Measurements from ENCODE around the gene TMCC2.

The TMCC2 gene

GRCh38 chr1:205249651-205250050 is 21.9 kb downstream of the TMCC2 start:
- no peak overlapping the region for H3K27ac ChIP-seq
- TF ChIP-seq ZFX (IDR thresholded peaks at IDR 0.05; ENCODE audit: borderline replicate concordance), result no peak
- TF ChIP-seq, protein P1, sequence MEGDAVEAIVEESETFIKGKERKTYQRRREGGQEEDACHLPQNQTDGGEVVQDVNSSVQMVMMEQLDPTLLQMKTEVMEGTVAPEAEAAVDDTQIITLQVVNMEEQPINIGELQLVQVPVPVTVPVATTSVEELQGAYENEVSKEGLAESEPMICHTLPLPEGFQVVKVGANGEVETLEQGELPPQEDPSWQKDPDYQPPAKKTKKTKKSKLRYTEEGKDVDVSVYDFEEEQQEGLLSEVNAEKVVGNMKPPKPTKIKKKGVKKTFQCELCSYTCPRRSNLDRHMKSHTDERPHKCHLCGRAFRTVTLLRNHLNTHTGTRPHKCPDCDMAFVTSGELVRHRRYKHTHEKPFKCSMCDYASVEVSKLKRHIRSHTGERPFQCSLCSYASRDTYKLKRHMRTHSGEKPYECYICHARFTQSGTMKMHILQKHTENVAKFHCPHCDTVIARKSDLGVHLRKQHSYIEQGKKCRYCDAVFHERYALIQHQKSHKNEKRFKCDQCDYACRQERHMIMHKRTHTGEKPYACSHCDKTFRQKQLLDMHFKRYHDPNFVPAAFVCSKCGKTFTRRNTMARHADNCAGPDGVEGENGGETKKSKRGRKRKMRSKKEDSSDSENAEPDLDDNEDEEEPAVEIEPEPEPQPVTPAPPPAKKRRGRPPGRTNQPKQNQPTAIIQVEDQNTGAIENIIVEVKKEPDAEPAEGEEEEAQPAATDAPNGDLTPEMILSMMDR (IDR thresholded peaks at IDR 0.05), result no peak

DNA sequence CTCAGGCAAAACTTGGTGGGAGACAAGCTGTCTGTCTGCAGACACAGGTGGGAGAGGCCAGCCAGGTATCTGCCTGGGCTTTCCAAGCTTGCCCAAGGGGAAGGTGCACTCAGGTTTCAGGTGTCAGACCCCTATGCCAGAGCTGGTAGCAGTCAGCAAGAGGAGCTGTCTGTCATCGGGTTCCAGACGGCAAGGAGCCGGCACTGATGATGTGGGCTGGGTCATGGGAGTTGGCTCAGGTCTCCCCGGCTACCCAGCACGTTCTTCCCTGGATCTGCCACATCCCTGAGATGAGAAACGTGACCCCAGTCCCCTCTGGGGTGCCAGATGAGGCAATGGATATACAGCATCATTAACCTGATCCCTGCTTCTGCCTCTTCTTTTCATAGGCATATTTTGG is 23.0 kb downstream of the TMCC2 start:
- TF ChIP-seq, protein P1 (IDR thresholded peaks at IDR 0.05), result no peak
- TF ChIP-seq ZFX (IDR thresholded peaks at IDR 0.05; ENCODE audit: borderline replicate concordance), result no peak
- H3K27ac ChIP-seq, result no peak overlapping the region

DNA sequence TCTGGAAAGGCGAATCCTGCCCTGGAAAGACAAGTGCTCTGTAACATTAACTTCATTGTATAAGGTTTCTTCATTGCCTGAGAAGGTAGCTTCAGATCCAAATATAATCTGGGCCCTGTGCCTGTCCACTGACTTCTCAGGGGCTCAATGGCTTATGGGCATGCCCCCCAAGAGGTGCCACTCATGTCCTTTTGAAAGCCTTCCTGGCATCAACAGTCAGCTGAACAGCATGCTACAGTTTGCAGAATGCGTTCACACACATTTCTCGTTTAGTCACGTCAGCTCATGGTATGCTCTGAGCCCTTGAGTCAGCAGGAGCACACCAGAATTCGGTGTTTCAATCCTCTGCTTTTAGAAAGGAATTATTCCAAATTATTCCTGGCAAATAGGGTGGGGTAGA is 23.8 kb downstream of the TMCC2 start:
- H3K27ac ChIP-seq, result no peak overlapping the region
- TF ChIP-seq ZFX (IDR thresholded peaks at IDR 0.05; ENCODE audit: borderline replicate concordance), result no peak
- TF ChIP-seq, protein P1 (IDR thresholded peaks at IDR 0.05), result no peak

DNA sequence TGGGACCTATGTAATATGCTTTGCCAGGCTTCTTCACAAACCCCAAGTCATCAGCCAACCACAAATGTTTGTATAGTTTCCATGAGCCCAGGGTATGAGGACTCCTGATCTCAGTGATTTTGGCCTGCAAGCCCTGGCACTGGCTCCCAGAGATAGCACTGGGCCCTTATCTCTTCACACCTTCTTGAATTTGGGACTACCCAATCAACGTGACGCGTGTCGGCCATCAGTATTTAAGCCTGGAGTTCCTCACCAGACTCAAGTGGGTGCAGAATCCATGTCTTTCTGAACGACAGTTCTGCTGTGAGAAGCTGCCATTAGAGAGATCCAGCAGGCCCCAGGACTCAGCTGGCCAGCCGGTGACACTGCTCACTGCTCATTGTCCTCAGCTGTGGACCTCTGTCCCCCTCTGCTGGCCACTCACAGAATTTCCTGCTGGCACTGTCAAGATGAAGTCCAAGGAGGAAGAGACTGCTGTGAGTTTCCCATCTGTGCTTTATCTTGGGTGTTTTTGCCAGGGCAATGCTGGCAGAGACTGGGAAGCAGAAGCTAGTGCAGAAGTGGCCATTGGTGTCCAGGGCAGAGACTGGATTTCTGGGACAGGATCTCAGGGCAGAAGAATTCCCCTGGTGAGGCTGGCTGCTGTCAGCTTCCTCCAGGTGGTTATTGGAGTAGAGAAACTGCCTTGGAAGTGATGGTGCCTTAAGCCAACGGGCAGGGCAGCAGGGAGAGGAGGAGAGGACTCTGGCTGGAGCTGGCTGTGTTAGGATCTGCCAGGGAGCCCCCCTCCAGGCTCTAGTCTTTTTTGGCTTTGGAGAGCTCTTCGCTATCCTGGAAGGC is 28.4 kb downstream of the TMCC2 start:
- no peak for TF ChIP-seq ZFX (IDR thresholded peaks at IDR 0.05; ENCODE audit: borderline replicate concordance)
- TF ChIP-seq, protein P1 (IDR thresholded peaks at IDR 0.05), result peak; percentile 96
- H3K27ac ChIP-seq, result no peak overlapping the region

GRCh38 chr1:205256951-205257625 is 29.3 kb downstream of the TMCC2 start:
- H3K27ac ChIP-seq, result no peak overlapping the region
- TF ChIP-seq ZFX (IDR thresholded peaks at IDR 0.05; ENCODE audit: borderline replicate concordance), result no peak
- TF ChIP-seq, protein P1 (IDR thresholded peaks at IDR 0.05), result no peak

DNA sequence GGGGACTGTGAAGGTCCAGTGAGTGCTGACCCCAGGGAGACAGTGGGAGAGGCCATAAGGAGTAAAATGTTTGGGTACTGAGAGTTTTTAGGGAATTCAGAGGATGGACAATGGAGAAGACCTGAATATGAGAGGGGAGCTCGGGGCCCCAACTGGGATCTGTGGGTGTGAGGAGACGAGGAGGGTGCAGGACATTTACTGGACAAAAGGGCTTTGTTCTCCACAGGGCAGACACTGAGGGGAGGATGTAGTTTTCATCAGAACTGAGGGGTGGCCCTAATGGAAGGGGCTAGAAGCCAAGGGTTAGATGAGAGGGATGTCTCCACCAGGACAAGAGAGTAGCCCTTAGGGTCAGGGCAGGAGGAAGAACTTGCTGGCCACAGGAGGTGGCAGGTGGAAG is 30.0 kb downstream of the TMCC2 start:
- H3K27ac ChIP-seq, result no peak overlapping the region
- TF ChIP-seq, protein P1 (IDR thresholded peaks at IDR 0.05), result no peak
- no peak for TF ChIP-seq ZFX (IDR thresholded peaks at IDR 0.05; ENCODE audit: borderline replicate concordance)

- no peak for TF ChIP-seq ZFX (IDR thresholded peaks at IDR 0.05; ENCODE audit: borderline replicate concordance)
- TF ChIP-seq, protein P1 (IDR thresholded peaks at IDR 0.05), result no peak
- H3K27ac ChIP-seq, result no peak overlapping the region
Observed at GRCh38 chr1:205258261-205258691, 30.5 kb downstream of the TMCC2 start.
